ENCODE data around the gene SNX24.
"Not testable (repeated sequence)": the region's sequence is repeated elsewhere in the genome, so short reads cannot be mapped to it uniquely, and the experiment has no call there.

The SNX24 gene

GRCh38 chr5:122849771-122850170 lies 4.4 kb downstream of the SNX24 start:
- Histone ChIP-seq H3K4me1 (ENCODE audit: insufficient read depth, insufficient read length) (no peaks in the 10 kb centered on the region), H3K27me3 (ENCODE audit: insufficient read depth, insufficient read length) (no peaks in the 10 kb centered on the region), H3K9ac (ENCODE audit: insufficient read length, low read depth) (no peak overlapping the region), H3K36me3 (ENCODE audit: insufficient read depth, insufficient read length, low read length) (no peaks in the 10 kb centered on the region), H3K4me3 (ENCODE audit: insufficient read length, low read depth) (no peak overlapping the region), H3K9me3 (ENCODE audit: insufficient read depth, low read length) (no peaks in the 10 kb centered on the region)
- DNase-seq (ENCODE audit: low read depth, low spot score): no peak
- no peak for TF ChIP-seq SUZ12 (IDR thresholded peaks at IDR 0.05; ENCODE audit: extremely low read depth, insufficient read depth, insufficient read length)
- TF ChIP-seq ZNF274 (IDR thresholded peaks at IDR 0.05; ENCODE audit: low read depth, low read length): no peak
- TF ChIP-seq YY1 (IDR thresholded peaks at IDR 0.05; ENCODE audit: insufficient read depth, insufficient read length): no peak

- not testable (repeated sequence) for H3K4me3 ChIP-seq (ENCODE audit: insufficient read length, low read depth); H3K9ac ChIP-seq (ENCODE audit: insufficient read length, low read depth); H3K4me1 ChIP-seq (ENCODE audit: insufficient read depth, insufficient read length); H3K36me3 ChIP-seq (ENCODE audit: insufficient read depth, insufficient read length, low read length); H3K9me3 ChIP-seq (ENCODE audit: insufficient read depth, low read length); H3K27me3 ChIP-seq (ENCODE audit: insufficient read depth, insufficient read length); DNase-seq (ENCODE audit: low read depth, low spot score)
These were observed 12.1 kb downstream of the SNX24 start for GRCh38 chr5:122857538-122857937.

- H3K36me3 ChIP-seq (ENCODE audit: insufficient read depth, insufficient read length, low read length): no peaks in the 10 kb centered on the region
- H3K4me3 ChIP-seq (ENCODE audit: insufficient read length, low read depth): no peak overlapping the region
- H3K27me3 ChIP-seq (ENCODE audit: insufficient read depth, insufficient read length): no peaks in the 10 kb centered on the region
- no peaks in the 10 kb centered on the region for H3K9me3 ChIP-seq (ENCODE audit: insufficient read depth, low read length)
- H3K9ac ChIP-seq (ENCODE audit: insufficient read length, low read depth): no peak overlapping the region
- TF ChIP-seq ZNF274 (IDR thresholded peaks at IDR 0.05; ENCODE audit: low read depth, low read length) (no peak), YY1 (IDR thresholded peaks at IDR 0.05; ENCODE audit: insufficient read depth, insufficient read length) (no peak), SUZ12 (IDR thresholded peaks at IDR 0.05; ENCODE audit: extremely low read depth, insufficient read depth, insufficient read length) (no peak)
- no peak for DNase-seq (ENCODE audit: low read depth, low spot score)
- no peaks in the 10 kb centered on the region for H3K4me1 ChIP-seq (ENCODE audit: insufficient read depth, insufficient read length)
These were observed 13.0 kb downstream of the SNX24 start for GRCh38 chr5:122858451-122858850.

GRCh38 chr5:122863240-122863639 lies 17.8 kb downstream of the SNX24 start:
- Histone ChIP-seq H3K4me1 (ENCODE audit: insufficient read depth, insufficient read length) (no peaks in the 10 kb centered on the region), H3K27me3 (ENCODE audit: insufficient read depth, insufficient read length) (no peaks in the 10 kb centered on the region), H3K4me3 (ENCODE audit: insufficient read length, low read depth) (no peak overlapping the region), H3K36me3 (ENCODE audit: insufficient read depth, insufficient read length, low read length) (no peaks in the 10 kb centered on the region), H3K9ac (ENCODE audit: insufficient read length, low read depth) (no peak overlapping the region), H3K9me3 (ENCODE audit: insufficient read depth, low read length) (no peaks in the 10 kb centered on the region)
- no peak for DNase-seq (ENCODE audit: low read depth, low spot score)
- TF ChIP-seq ZNF274 (IDR thresholded peaks at IDR 0.05; ENCODE audit: low read depth, low read length) (no peak), SUZ12 (IDR thresholded peaks at IDR 0.05; ENCODE audit: extremely low read depth, insufficient read depth, insufficient read length) (no peak), YY1 (IDR thresholded peaks at IDR 0.05; ENCODE audit: insufficient read depth, insufficient read length) (no peak)

- no peak for DNase-seq (ENCODE audit: low read depth, low spot score)
These were observed 18.3 kb downstream of the SNX24 start for GRCh38 chr5:122863721-122864120.

GRCh38 chr5:122864400-122864799 lies 19.0 kb downstream of the SNX24 start:
- Histone ChIP-seq H3K4me1 (ENCODE audit: insufficient read depth, insufficient read length) (no peaks in the 10 kb centered on the region), H3K9ac (ENCODE audit: insufficient read length, low read depth) (no peak overlapping the region), H3K4me3 (ENCODE audit: insufficient read length, low read depth) (no peak overlapping the region), H3K36me3 (ENCODE audit: insufficient read depth, insufficient read length, low read length) (no peaks in the 10 kb centered on the region), H3K9me3 (ENCODE audit: insufficient read depth, low read length) (no peaks in the 10 kb centered on the region), H3K27me3 (ENCODE audit: insufficient read depth, insufficient read length) (no peaks in the 10 kb centered on the region)
- no peak for TF ChIP-seq YY1 (IDR thresholded peaks at IDR 0.05; ENCODE audit: insufficient read depth, insufficient read length)
- TF ChIP-seq ZNF274 (IDR thresholded peaks at IDR 0.05; ENCODE audit: low read depth, low read length): no peak
- no peak for TF ChIP-seq SUZ12 (IDR thresholded peaks at IDR 0.05; ENCODE audit: extremely low read depth, insufficient read depth, insufficient read length)
- no peak for DNase-seq (ENCODE audit: low read depth, low spot score)

More at GRCh38 chr5:122863721-122864120, 18.3 kb downstream of the SNX24 start:
- H3K4me1 ChIP-seq (ENCODE audit: insufficient read depth, insufficient read length): no peaks in the 10 kb centered on the region
- H3K36me3 ChIP-seq (ENCODE audit: insufficient read depth, insufficient read length, low read length): no peaks in the 10 kb centered on the region
- no peak overlapping the region for H3K4me3 ChIP-seq (ENCODE audit: insufficient read length, low read depth)
- no peaks in the 10 kb centered on the region for H3K9me3 ChIP-seq (ENCODE audit: insufficient read depth, low read length)
- no peaks in the 10 kb centered on the region for H3K27me3 ChIP-seq (ENCODE audit: insufficient read depth, insufficient read length)
- TF ChIP-seq ZNF274 (IDR thresholded peaks at IDR 0.05; ENCODE audit: low read depth, low read length): no peak
- TF ChIP-seq SUZ12 (IDR thresholded peaks at IDR 0.05; ENCODE audit: extremely low read depth, insufficient read depth, insufficient read length): no peak
- TF ChIP-seq YY1 (IDR thresholded peaks at IDR 0.05; ENCODE audit: insufficient read depth, insufficient read length): no peak
- H3K9ac ChIP-seq (ENCODE audit: insufficient read length, low read depth): no peak overlapping the region

- Histone ChIP-seq H3K27me3 (ENCODE audit: insufficient read depth, insufficient read length) (no peaks in the 10 kb centered on the region), H3K4me3 (ENCODE audit: insufficient read length, low read depth) (no peak overlapping the region), H3K36me3 (ENCODE audit: insufficient read depth, insufficient read length, low read length) (no peaks in the 10 kb centered on the region), H3K9ac (ENCODE audit: insufficient read length, low read depth) (no peak overlapping the region), H3K9me3 (ENCODE audit: insufficient read depth, low read length) (no peaks in the 10 kb centered on the region), H3K4me1 (ENCODE audit: insufficient read depth, insufficient read length) (no peaks in the 10 kb centered on the region)
- TF ChIP-seq YY1 (IDR thresholded peaks at IDR 0.05; ENCODE audit: insufficient read depth, insufficient read length) (no peak), SUZ12 (IDR thresholded peaks at IDR 0.05; ENCODE audit: extremely low read depth, insufficient read depth, insufficient read length) (no peak), ZNF274 (IDR thresholded peaks at IDR 0.05; ENCODE audit: low read depth, low read length) (no peak)
- DNase-seq (ENCODE audit: low read depth, low spot score): no peak
These were observed 19.4 kb downstream of the SNX24 start for GRCh38 chr5:122864842-122865241.

Data from NT2/D1 (cell line).